Endothelial cell of umbilical vein (primary cell): ENCODE data around the gene HPSE2. TPM values are rescaled to one million over a fixed set of nuclear protein-coding genes. Genes with fewer than 3 reads are reported as not detected.

Experiments
- BruUV-seq: library from RNA; stranded (reverse); fragments of 400-500 nt; replicated peaks from 2 replicates; lab custom pipeline; 2021; lab: Mats Ljungman, UMichigan
- CTCF ChIA-PET: fragments of 300-600, 350-600 bp; sonication (Branson Sonifier 250); formaldehyde crosslinking; loops from one replicate; lab custom pipeline; 2021; ENCODE audit warnings: antibody characterized with exemption, inconsistent platforms; lab: Charles Lee
- POLR2A ChIA-PET: fragments of 300-600, 350-600 bp; sonication (Branson Sonifier 250); formaldehyde crosslinking; loops from one replicate; lab custom pipeline; 2021; ENCODE audit warnings: antibody characterized with exemption, inconsistent platforms; lab: Charles Lee
- DNase-seq: peaks from one replicate; pipeline ENCODE4 v3.0.0-alpha.2; 2011; ENCODE audit warnings: low read depth, low spot score
- FAIRE-seq: peaks from 2 replicates; lab custom pipeline; 2011; peaks lifted over from hg19 to GRCh38; lab: Jason Lieb, UNC
- H2AFZ ChIP-seq: 2 replicates; pipeline ENCODE4 v1.6.0; 2012; ENCODE audit warnings: low read depth, low read length, control low read depth, inconsistent platforms
- H3K27ac ChIP-seq: 2 replicates; pipeline ENCODE4 v1.5.1; 2011; ENCODE audit warnings: low read depth, mild to moderate bottlenecking, control low read depth, low read length, moderate library complexity; ENCODE audit not compliant: insufficient read depth
- H3K27me3 ChIP-seq, 2 experiments: 2 replicates each; pipeline versions ENCODE4 v1.6.0 to v1.6.1; 2011; ENCODE audit warnings: low read length in 2 of 2, mixed read lengths in 1 of 2; ENCODE audit not compliant: control insufficient read depth in 2 of 2, insufficient read depth in 2 of 2
- H3K36me3 ChIP-seq, 2 experiments: 2 replicates in 1 of 2; 3 replicates in 1 of 2; pipeline ENCODE4 v1.5.1; 2011; ENCODE audit warnings: low read length in 2 of 2, mild to moderate bottlenecking in 1 of 2, moderate library complexity in 1 of 2; ENCODE audit not compliant: control insufficient read depth in 2 of 2, insufficient read depth in 2 of 2; ENCODE audit errors: extremely low read depth in 1 of 2
- H3K4me1 ChIP-seq: 3 replicates; pipeline ENCODE4 v1.5.1; 2011; ENCODE audit warnings: mild to moderate bottlenecking, low read length; ENCODE audit not compliant: control insufficient read depth, insufficient read depth; ENCODE audit errors: extremely low read depth
- H3K4me2 ChIP-seq: 2 replicates; pipeline ENCODE4 v1.6.1; 2011; ENCODE audit warnings: low read length, control low read depth, mixed read lengths; ENCODE audit not compliant: insufficient read depth
- H3K4me3 ChIP-seq, 3 experiments: fragments of 200-600 bp in 1 of 3; sonication (generic), shearing (Covaris generic) in 1 of 3; replicated peaks in 1 of 3; 2 replicates each; pipeline ENCODE4 v1.5.1; 2011 to 2016; ENCODE audit warnings: control low read depth in 3 of 3, low read length in 3 of 3, mild to moderate bottlenecking in 2 of 3, inconsistent platforms in 1 of 3, low read depth in 1 of 3, moderate library complexity in 1 of 3; ENCODE audit not compliant: insufficient read depth in 1 of 3
- H3K79me2 ChIP-seq: 2 replicates; pipeline ENCODE4 v1.6.0; 2012; ENCODE audit warnings: low read length, inconsistent platforms; ENCODE audit not compliant: control insufficient read depth, insufficient read depth
- H3K9ac ChIP-seq: replicated peaks from 2 replicates; pipeline ENCODE3; 2011; ENCODE audit warnings: low read length, control low read depth; ENCODE audit not compliant: insufficient read depth; ENCODE audit errors: extremely low read depth
- H3K9me1 ChIP-seq: replicated peaks from 3 replicates; pipeline ENCODE4 v1.6.0; 2011; ENCODE audit warnings: mild to moderate bottlenecking, low read length; ENCODE audit not compliant: control insufficient read depth, insufficient read depth; ENCODE audit errors: extremely low read depth
- H3K9me3 ChIP-seq: replicated peaks from 2 replicates; pipeline ENCODE4 v1.5.1; 2012; ENCODE audit warnings: low read length, inconsistent platforms; ENCODE audit not compliant: control insufficient read depth, insufficient read depth
- H4K20me1 ChIP-seq: replicated peaks from 2 replicates; pipeline ENCODE3; 2011; ENCODE audit warnings: mild to moderate bottlenecking, low read length; ENCODE audit not compliant: control insufficient read depth, insufficient read depth; ENCODE audit errors: extremely low read depth
- CTCF ChIP-seq, 2 donors: IDR thresholded peaks; 1 replicate in 1 of 2; 2 replicates in 1 of 2; pipeline ENCODE4 v1.5.1; 2011; ENCODE audit warnings: low read length in 2 of 2, mild to moderate bottlenecking in 2 of 2, moderate library complexity in 2 of 2, control low read depth in 1 of 2, inconsistent platforms in 1 of 2, low read depth in 1 of 2; ENCODE audit not compliant: insufficient read depth in 1 of 2; ENCODE audit errors: extremely low read depth in 1 of 2
- EZH2 ChIP-seq: IDR thresholded peaks from 2 replicates; pipeline ENCODE4 v1.6.1; 2012; ENCODE audit warnings: borderline replicate concordance, low read depth, mild to moderate bottlenecking, moderate library complexity, low read length, inconsistent platforms; ENCODE audit not compliant: severe bottlenecking
- JUN ChIP-seq: IDR thresholded peaks from 2 replicates; pipeline ENCODE4 v1.6.1; 2011; ENCODE audit warnings: borderline replicate concordance, low read depth; ENCODE audit not compliant: insufficient read length, insufficient read depth
- MYC ChIP-seq: IDR thresholded peaks from one replicate; pipeline ENCODE4 v1.6.1; 2011; ENCODE audit warnings: mild to moderate bottlenecking, low read depth, low read length
- POLR2A ChIP-seq: IDR thresholded peaks from 2 replicates; pipeline ENCODE4 v1.6.1; 2012; ENCODE audit warnings: low read depth, mild to moderate bottlenecking, control low read depth, low read length
- POLR2AphosphoS5 ChIP-seq: IDR thresholded peaks from 2 replicates; pipeline ENCODE4 v1.6.1; 2012; ENCODE audit warnings: low read depth, mild to moderate bottlenecking, control low read depth, low read length, moderate library complexity; ENCODE audit not compliant: insufficient read depth
- dilution Hi-C: fragments of 300-500 bp; cut with MboI; formaldehyde crosslinking; loops from one replicate; pipeline ENCODE4 v1.15.0; 2019; ENCODE audit warnings: low sequenced_read_pairs; ENCODE audit not compliant: extremely low pct_ligation_motif_present
- intact Hi-C: fragments of 100-400 bp; cut with micrococcal nuclease; formaldehyde crosslinking; loops from one replicate; pipeline ENCODE4 v1.10.0; 2022
- polyA plus RNA-seq, 4 experiments: library from polyadenylated mRNA; depleted of rRNA in 3 of 4; stranded (reverse) in 3 of 4; unstranded in 1 of 4; fragments of >200 nt; gene quantifications; 2 replicates each; pipeline versions ENCODE4 v1.2.1 to v1.2.3, GENCODE V29; 2011 to 2012; ENCODE audit warnings: missing spikeins in 1 of 4
- total RNA-seq: library from RNA; stranded (reverse); gene quantifications from 2 replicates; pipeline ENCODE4 v1.2.3, GENCODE V29; 2021
- TF ChIP-seq, protein P1 (sequence below): IDR thresholded peaks from 2 replicates; pipeline ENCODE4 v1.6.1; 2011; ENCODE audit not compliant: insufficient read depth, insufficient read length

HPSE2 gene
- total and polyA plus RNA-seq, 2 donors (not counting 3 experiments of a cell fraction or from before 2014, with no cell fraction given) = not detected

DNA sequence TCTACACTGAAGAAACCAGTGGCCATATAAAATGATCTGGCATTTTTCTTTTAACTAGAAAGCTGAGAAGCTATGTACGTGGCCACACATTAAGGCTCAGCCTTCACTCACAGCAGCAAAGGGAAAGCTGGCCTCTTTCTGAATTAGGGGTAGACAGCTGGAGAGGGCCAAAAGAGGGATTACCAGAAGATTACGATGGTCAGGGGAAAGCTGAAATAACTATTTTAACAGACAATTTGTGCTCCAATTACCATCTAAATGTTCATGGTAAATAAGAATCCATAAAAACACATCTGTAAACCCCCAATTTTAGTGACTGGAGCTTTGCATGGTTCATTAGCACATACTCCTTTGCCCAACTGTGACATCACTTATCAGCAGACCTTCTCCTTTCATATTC lies 314.3 kb downstream of the HPSE2 start:
- DNase-seq = no peak
- Histone ChIP-seq H2AFZ (no peak overlapping the region), H3K4me2 (no peak overlapping the region), H3K27me3 (no peaks in the 10 kb centered on the region), H3K9ac (no peak overlapping the region), H4K20me1 (no peaks in the 10 kb centered on the region), H3K4me1 (no peaks in the 10 kb centered on the region), H3K9me3 (peaks cover 6% of the 10 kb centered on the region), H3K36me3 (no peaks in the 10 kb centered on the region), H3K27ac (no peak overlapping the region), H3K4me3 (no peak overlapping the region), H3K9me1 (no peaks in the 10 kb centered on the region), H3K79me2 (no peaks in the 10 kb centered on the region)
- FAIRE-seq = no peak
- intact Hi-C loops (no loop called here), dilution Hi-C loops (no loop called here)
- TF ChIP-seq POLR2AphosphoS5 (no peak), CTCF (IDR thresholded peaks at IDR 0.05; ENCODE audit: extremely low read depth in 1 of 2, insufficient read depth in 1 of 2, low read depth in 1 of 2, low read length in 2 of 2) (no peak)
- TF ChIP-seq, protein P1, sequence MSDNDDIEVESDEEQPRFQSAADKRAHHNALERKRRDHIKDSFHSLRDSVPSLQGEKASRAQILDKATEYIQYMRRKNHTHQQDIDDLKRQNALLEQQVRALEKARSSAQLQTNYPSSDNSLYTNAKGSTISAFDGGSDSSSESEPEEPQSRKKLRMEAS = no peak
- CTCF ChIA-PET = no interaction called here
- POLR2A ChIA-PET = no interaction called here
- BruUV-seq = no TSS peak

GRCh38 chr10:98920807-98921206 lies 314.8 kb downstream of the HPSE2 start:
- H3K27ac ChIP-seq = no peak overlapping the region

More at GRCh38 chr10:98920807-98921206, 314.8 kb downstream of the HPSE2 start:
- CTCF ChIA-PET = no interaction called here
- H3K9ac ChIP-seq = no peak overlapping the region
- H3K4me2 ChIP-seq = no peak overlapping the region
- dilution Hi-C loops = no loop called here
- H3K36me3 ChIP-seq = no peaks in the 10 kb centered on the region
- BruUV-seq = no TSS peak
- H3K27me3 ChIP-seq = no peaks in the 10 kb centered on the region
- intact Hi-C loops = no loop called here
- FAIRE-seq = no peak
- H3K9me3 ChIP-seq = peaks cover 6% of the 10 kb centered on the region
- DNase-seq = no peak
- H3K79me2 ChIP-seq = no peaks in the 10 kb centered on the region
- no peaks in the 10 kb centered on the region for H3K9me1 ChIP-seq
- no peak overlapping the region for H2AFZ ChIP-seq
- H3K4me3 ChIP-seq = no peak overlapping the region
- POLR2A ChIA-PET = no interaction called here
- H4K20me1 ChIP-seq = no peaks in the 10 kb centered on the region
- no peaks in the 10 kb centered on the region for H3K4me1 ChIP-seq
- TF ChIP-seq POLR2AphosphoS5 (no peak), JUN (no peak), EZH2 (no peak), MYC (no peak), POLR2A (no peak)
